GM12892 (cell line): ENCODE measurements around the gene CFAP299. TPM values are rescaled to one million over a fixed set of nuclear protein-coding genes. Genes with fewer than 3 reads are reported as not detected.
"Not testable (repeated sequence)": the region's sequence is repeated elsewhere in the genome, so short reads cannot be mapped to it uniquely, and the experiment has no call there.

Source experiments
- DNase-seq: peaks from one replicate; pipeline ENCODE4 v3.0.0; 2011; ENCODE audit not compliant: insufficient read length
- FAIRE-seq: peaks from 2 replicates; lab custom pipeline; 2011; peaks lifted over from hg19 to GRCh38; lab: Jason Lieb, UNC
- POLR2A ChIP-seq: IDR thresholded peaks from 2 replicates; pipeline ENCODE4 v1.6.1; 2011; ENCODE audit warnings: low read depth, low read length, control low read depth
- POLR2AphosphoS5 ChIP-seq: IDR thresholded peaks from 2 replicates; pipeline ENCODE4 v1.6.1; 2011; ENCODE audit warnings: low read depth, low read length, control low read depth
- TAF1 ChIP-seq: IDR thresholded peaks from 2 replicates; pipeline ENCODE4 v1.6.1; 2011; ENCODE audit warnings: low read depth, mild to moderate bottlenecking, control low read depth, low read length, borderline replicate concordance
- polyA plus RNA-seq: library from polyadenylated mRNA; unstranded; fragments of >200 nt; gene quantifications from one replicate; pipeline ENCODE4 v1.2.1, GENCODE V29; 2012; ENCODE audit warnings: missing spikeins, inconsistent platforms; ENCODE audit not compliant: missing spikeins

CFAP299 gene
- polyA plus RNA-seq, result not detected

DNA sequence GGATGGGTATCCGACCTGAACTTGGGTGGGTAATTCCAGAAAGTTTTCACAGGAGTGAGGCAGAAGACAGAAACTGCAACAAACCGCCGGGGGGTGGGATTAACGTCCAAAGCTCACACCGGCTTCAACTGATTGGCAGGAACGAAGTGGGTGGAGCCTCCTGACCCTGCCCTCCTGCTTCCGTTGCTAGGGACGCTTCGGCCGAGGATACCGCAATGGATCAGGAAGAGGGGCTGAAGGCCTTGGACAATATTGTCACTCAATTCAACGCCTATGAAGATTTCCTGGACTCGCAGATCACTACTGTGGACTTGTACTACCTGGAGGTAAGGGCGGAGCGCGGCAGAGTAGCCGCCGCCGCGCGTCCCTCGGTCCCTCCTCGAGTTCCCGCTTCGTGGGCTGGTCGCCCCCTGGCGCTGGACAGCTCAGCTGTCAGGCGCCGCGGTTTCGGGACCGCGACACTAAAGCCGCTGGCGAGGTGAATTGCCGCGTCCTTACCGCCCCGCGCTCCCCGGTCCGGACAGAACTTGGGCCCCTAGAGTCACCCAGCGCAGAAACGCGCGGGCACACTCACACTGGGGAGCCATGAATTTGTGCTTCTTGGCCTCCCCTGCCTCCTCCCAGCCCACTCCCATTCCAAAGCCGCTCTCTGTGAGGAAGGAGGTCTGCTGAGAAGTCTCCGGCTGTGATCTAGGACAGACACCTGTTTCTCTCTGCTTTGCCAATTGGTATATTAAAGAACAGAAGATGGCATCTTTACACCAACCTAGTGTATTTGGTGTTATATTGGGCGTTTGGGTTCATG, at the start of gene CFAP299:
Gene CFAP299 (plus strand): TSS at position 177 of the 805 bp plus-strand sequence.
- DNase-seq (peak; percentile 28), FAIRE-seq (peak; percentile 95)
- TF ChIP-seq POLR2A, result no peak
- no peak for TF ChIP-seq TAF1
- TF ChIP-seq POLR2AphosphoS5, result no peak

DNA sequence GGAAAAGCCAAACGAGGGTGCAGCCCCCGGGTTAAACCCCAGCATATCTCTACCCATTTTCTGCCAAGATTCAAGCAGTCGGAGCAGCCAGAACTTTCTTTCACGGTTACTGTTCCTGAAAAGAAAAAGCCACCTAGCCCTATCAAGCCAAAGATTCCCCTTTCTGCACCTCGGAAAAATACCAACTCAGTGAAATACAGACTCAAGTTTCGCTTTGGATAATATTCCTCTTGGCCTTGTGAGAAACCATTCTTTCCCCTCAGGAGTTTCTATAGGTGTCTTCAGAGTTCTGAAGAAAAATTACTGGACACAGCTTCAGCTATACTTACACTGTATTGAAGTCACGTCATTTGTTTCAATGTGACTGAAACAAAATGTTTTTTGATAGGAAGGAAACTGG, 49.1 kb upstream of the CFAP299 start:
- TF ChIP-seq TAF1, result no peak
- TF ChIP-seq POLR2AphosphoS5, result no peak
- no peak for TF ChIP-seq POLR2A
- FAIRE-seq, result no peak
- no peak for DNase-seq

DNA sequence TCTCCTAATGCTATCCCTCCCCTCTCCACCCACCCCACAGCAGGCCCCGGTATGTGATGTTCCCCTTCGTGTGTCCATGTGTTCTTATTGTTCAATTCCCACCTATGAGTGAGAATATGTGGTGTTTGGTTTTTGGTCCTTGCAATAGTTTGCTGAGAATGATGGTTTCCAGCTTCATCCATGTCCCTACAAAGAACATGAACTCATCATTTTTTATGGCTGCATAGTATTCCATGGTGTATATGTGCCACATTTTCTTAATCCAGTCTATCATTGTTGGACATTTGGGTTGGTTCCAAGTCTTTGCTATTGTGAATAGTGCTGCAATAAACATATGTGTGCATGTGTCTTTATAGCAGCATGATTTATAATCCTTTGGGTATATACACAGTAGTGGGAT, 44.9 kb upstream of the CFAP299 start:
- not testable (repeated sequence) for FAIRE-seq, DNase-seq

DNA sequence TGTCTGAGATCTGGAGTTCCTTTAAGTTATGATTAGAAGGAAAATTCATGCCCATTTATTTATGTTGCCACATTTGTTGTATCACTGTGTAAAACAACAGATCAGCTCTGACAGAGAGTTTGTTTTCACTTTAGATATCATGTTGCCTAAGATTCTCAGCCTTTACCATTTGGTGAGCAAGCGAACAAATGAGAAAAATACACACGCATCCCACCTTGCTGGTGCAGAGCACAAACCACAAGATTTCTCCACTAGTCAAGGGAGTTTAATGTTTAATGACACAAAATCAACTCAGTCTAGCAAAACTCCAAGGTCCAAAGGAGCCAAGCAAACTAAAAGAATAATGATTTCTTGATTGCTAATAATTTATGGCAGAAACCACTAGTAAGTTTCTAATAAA, 41.3 kb upstream of the CFAP299 start:
- FAIRE-seq, result no peak
- no peak for DNase-seq
- no peak for TF ChIP-seq POLR2AphosphoS5
- TF ChIP-seq POLR2A, result no peak
- TF ChIP-seq TAF1, result no peak

DNA sequence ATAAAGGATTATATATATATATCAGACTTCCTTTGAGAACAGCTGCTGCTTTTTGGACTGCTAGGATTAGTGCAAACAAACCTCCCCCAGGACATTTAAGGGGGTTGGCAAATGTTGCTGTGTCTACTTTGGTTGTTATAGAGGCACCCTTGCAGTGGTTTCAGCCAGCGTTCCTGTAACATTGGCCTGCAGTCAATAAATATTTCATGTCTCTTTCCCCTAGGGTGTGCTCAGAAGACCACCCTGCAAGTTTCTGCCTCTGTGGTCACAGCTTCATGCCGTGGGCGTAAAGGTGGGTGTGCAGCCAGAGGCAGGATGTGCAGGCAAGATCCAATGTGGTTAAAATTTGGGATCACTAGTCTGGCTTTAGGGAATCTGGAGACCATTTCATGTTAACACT, 40.2 kb upstream of the CFAP299 start:
- no peak for FAIRE-seq
- TF ChIP-seq TAF1, result no peak
- TF ChIP-seq POLR2A, result no peak
- no peak for TF ChIP-seq POLR2AphosphoS5
- DNase-seq, result no peak

DNA sequence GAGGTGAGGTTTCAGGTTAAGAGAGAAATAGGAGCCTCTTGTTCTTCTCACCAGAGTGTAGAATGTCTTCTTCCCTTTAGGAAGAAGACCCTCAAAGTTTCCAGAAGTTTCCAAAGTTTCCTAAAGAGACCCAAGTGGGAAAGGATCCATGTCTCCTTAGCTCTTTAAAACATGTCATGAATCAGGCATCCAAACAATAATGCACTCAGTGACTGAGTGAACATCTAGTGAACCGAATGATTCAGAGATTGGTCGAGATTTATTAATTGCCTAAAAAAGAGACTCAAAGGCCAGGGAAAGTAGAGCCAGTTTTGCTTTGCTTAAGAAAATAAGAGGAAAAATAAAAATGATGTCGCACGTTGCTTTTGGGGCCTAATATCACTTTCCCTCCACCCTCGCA, 39.7 kb upstream of the CFAP299 start:
- TF ChIP-seq POLR2A (no peak), POLR2AphosphoS5 (no peak), TAF1 (no peak)
- no peak for FAIRE-seq
- DNase-seq, result no peak

DNA sequence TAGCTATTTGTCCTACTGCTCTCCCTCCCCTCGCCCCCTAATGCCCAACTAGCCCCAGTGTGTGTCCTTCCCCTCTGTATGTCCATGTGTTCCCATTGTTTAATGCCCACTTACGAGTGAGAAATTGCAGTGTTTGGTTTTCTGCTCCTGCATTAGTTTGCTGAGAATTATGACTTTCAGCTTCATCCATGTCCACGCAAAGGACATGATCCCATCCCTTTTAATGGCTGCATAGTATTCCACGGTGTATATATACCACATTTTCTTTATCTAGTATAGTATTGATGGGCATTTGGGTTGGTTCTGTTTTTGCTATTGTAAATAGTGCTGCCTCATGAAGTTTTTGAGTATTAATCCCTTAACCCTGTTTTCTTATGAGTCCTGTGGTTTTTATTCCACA, 33.6 kb upstream of the CFAP299 start:
- TF ChIP-seq POLR2A (no peak), POLR2AphosphoS5 (no peak), TAF1 (no peak)
- FAIRE-seq (no peak), DNase-seq (no peak)

DNA sequence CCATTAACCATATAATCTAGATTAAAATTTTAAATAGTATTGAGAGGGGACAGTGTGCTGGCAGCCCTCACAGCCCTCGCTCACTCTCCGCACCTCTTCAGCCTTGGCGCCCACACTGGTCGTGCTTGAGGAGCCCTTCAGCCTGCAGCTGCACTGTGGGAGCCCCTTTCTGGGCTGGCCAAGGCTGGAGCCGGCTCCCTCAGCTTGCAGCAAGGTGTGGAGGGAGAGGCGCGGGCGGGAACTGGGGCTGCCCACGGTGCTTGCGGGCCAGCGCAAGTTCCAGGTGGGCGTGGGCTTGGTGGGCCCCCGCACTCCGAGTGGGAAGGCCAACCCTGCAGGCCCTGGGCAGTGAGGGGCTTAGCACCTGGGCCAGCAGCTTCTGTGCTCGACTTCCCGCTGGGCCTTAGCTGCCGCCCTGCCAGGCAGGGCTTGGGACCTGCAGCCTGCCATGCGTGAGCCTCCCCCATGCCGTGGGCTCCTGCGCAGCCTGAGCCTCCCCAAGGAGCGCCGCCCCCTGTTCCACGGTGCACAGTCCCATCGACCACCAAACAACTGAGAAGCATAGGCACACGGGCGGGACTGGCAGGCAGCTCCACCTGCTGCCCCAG, 32.8 kb upstream of the CFAP299 start:
- TF ChIP-seq POLR2A, result no peak
- TF ChIP-seq TAF1, result no peak
- TF ChIP-seq POLR2AphosphoS5, result no peak
- FAIRE-seq, result no peak
- DNase-seq, result no peak

DNA sequence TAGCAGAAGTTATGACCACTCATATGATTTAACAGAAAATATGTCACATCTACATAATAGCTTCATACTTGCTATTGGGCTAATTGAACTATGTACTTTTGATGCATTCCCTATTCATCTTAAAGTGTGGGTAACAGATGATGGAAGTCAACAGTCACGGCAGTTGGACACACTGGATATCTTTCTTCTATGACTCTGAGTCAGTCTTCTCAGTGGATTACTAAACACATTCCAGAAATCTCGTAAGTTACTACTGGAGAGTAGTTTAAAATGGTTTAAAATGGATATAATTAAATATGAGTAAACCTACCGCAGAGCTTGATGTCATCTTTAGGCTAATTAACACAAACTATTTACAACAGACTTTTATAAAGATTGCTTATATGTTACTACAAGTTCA, 30.1 kb upstream of the CFAP299 start:
- FAIRE-seq, result no peak
- TF ChIP-seq TAF1, result no peak
- TF ChIP-seq POLR2A, result no peak
- no peak for TF ChIP-seq POLR2AphosphoS5
- no peak for DNase-seq

DNA sequence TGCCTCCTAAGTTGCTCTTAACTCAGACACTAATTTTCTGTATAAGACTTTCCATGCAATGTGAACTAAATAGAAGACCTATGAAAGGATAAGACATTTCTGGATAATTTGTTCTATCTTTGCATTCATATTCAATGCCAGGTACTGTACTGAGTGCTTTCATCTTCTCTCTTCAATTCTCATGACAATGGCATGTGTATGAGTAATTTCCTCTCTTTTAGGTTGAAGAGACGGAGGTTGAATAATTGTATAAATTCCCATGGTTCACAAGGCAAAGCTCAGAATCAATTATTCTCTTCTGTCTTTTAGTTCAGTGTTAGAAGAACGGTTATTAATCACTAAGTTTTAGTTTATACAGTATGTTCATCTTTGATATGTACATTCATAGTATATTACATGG, 29.3 kb upstream of the CFAP299 start:
- no peak for DNase-seq
- no peak for TF ChIP-seq TAF1
- TF ChIP-seq POLR2AphosphoS5, result no peak
- no peak for TF ChIP-seq POLR2A
- no peak for FAIRE-seq

DNA sequence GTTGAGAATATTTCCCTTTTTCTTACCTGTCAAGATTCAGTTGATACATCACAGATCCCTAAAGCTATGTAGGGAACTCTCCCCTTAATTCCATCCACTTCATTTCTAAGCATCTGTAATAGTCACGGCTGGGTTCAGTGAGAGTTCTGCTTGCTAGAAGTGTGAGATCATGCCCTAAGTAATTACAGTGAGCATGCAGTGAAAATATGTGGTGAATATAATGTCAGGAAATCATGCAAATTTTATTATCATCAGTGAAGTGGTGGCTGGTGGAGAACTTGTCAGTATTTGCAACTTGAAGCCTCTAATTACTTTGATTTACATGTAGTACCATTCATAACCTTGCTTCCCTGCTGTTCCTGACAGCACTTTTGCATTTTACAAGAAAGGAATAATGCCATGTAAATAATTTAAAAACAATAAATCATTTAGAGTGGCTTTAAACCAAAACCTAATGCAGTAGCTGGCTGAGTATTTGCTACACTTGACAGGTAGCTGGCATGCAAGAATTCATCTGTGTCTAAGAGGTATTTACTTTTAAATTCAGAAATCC, 28.3 kb upstream of the CFAP299 start:
- no peak for DNase-seq
- TF ChIP-seq TAF1, result no peak
- no peak for TF ChIP-seq POLR2AphosphoS5
- no peak for TF ChIP-seq POLR2A
- no peak for FAIRE-seq
